Kidney epithelial cell (primary cell): ENCODE results near the gene ICE2. TPM values are rescaled to one million over a fixed set of nuclear protein-coding genes. Genes with fewer than 3 reads are reported as not detected.

Source experiments
- DNase-seq: peaks from one replicate; pipeline ENCODE4 v3.0.0-alpha.2; 2010; ENCODE audit warnings: low read depth
- H3K27me3 ChIP-seq: 2 replicates; pipeline ENCODE4 v1.6.0; 2011; ENCODE audit warnings: low read length; ENCODE audit not compliant: control insufficient read depth, insufficient read depth
- H3K36me3 ChIP-seq: 2 replicates; pipeline ENCODE4 v1.5.1; 2011; ENCODE audit warnings: low read length; ENCODE audit not compliant: control insufficient read depth, insufficient read depth
- H3K4me3 ChIP-seq: 2 replicates; pipeline ENCODE4 v1.5.1; 2011; ENCODE audit warnings: low read depth, mild to moderate bottlenecking, control low read depth, low read length
- CTCF ChIP-seq: IDR thresholded peaks from 2 replicates; pipeline ENCODE4 v1.5.1; 2011; ENCODE audit warnings: mild to moderate bottlenecking, moderate library complexity, low read length, control low read depth, inconsistent platforms; ENCODE audit not compliant: insufficient read depth, poor library complexity, severe bottlenecking
- total RNA-seq: library from RNA; depleted of rRNA; stranded (reverse); fragments of >200 nt; gene quantifications from 2 replicates; pipeline ENCODE4 v1.2.3, GENCODE V29; 2015

Gene ICE2
- total RNA-seq, 1 donor from 2014 or later = 34.8 TPM

GRCh38 chr15:60391722-60392315 lies 87.1 kb downstream of the ICE2 start:
- H3K36me3 ChIP-seq = peaks cover 5% of the 10 kb centered on the region
- TF ChIP-seq CTCF = no peak
- DNase-seq = no peak
- H3K27me3 ChIP-seq = no peaks in the 10 kb centered on the region
- peak overlapping the region; percentile 14 for H3K4me3 ChIP-seq

- H3K27me3 ChIP-seq = no peaks in the 10 kb centered on the region
- no peak for DNase-seq
- H3K36me3 ChIP-seq = peaks cover 5% of the 10 kb centered on the region
- peak; percentile 24 for TF ChIP-seq CTCF
- H3K4me3 ChIP-seq = peak overlapping the region; percentile 6
These were observed 88.0 kb downstream of the ICE2 start for GRCh38 chr15:60390871-60391501.

- H3K4me3 ChIP-seq = no peak overlapping the region
- no peak for DNase-seq
- no peaks in the 10 kb centered on the region for H3K27me3 ChIP-seq
- no peak for TF ChIP-seq CTCF
- peaks cover 3% of the 10 kb centered on the region for H3K36me3 ChIP-seq
These were observed 88.7 kb downstream of the ICE2 start for GRCh38 chr15:60390231-60390630.

GRCh38 chr15:60389261-60390077 lies 89.5 kb downstream of the ICE2 start:
- H3K27me3 ChIP-seq = no peaks in the 10 kb centered on the region
- no peak overlapping the region for H3K4me3 ChIP-seq
- TF ChIP-seq CTCF = no peak
- no peak for DNase-seq
- peaks cover 3% of the 10 kb centered on the region for H3K36me3 ChIP-seq

- H3K27me3 ChIP-seq = no peaks in the 10 kb centered on the region
- TF ChIP-seq CTCF = no peak
- no peak overlapping the region for H3K4me3 ChIP-seq
- H3K36me3 ChIP-seq = peaks cover 5% of the 10 kb centered on the region
- no peak for DNase-seq
These were observed 91.6 kb downstream of the ICE2 start for GRCh38 chr15:60387321-60387720.

- DNase-seq = no peak
- peaks cover 5% of the 10 kb centered on the region for H3K36me3 ChIP-seq
These were observed 92.3 kb downstream of the ICE2 start for GRCh38 chr15:60386615-60387014.

More at GRCh38 chr15:60386615-60387014, 92.3 kb downstream of the ICE2 start:
- Histone ChIP-seq H3K27me3 (no peaks in the 10 kb centered on the region), H3K4me3 (no peak overlapping the region)
- no peak for TF ChIP-seq CTCF
